Nephron (organoid): ENCODE results near the gene ULK4.

Experiments
- H3K27ac Mint-ChIP-seq, 3 experiments: 2 replicates each; pipeline ENCODE4 v1.8.0; 2020; ENCODE audit warnings: mixed read lengths in 3 of 3, mild to moderate bottlenecking in 2 of 3, moderate library complexity in 1 of 3
- H3K27me3 Mint-ChIP-seq: 2 replicates; pipeline ENCODE4 v1.8.0; 2021; ENCODE audit warnings: low read depth, mild to moderate bottlenecking, moderate library complexity, mixed read lengths
- H3K36me3 Mint-ChIP-seq: 2 replicates; pipeline ENCODE4 v1.8.0; 2020; ENCODE audit warnings: low read depth, mixed read lengths
- H3K4me1 Mint-ChIP-seq: 2 replicates; pipeline ENCODE4 v1.8.0; 2020; ENCODE audit warnings: mixed read lengths
- H3K4me3 Mint-ChIP-seq, 3 experiments: 2 replicates each; pipeline ENCODE4 v1.8.0; 2020; ENCODE audit warnings: mild to moderate bottlenecking in 3 of 3, mixed read lengths in 3 of 3, moderate library complexity in 2 of 3
- H3K9me3 Mint-ChIP-seq: 2 replicates; pipeline ENCODE4 v1.8.0; 2020; ENCODE audit warnings: mixed read lengths
- TF ChIP-seq, protein P1 (sequence below), 3 experiments: fragments of 200-600 bp; sonication (generic); IDR thresholded peaks; one replicate each; pipeline ENCODE4 v1.5.0; 2021; ENCODE audit warnings: antibody characterized with exemption in 3 of 3; ENCODE audit not compliant: unreplicated experiment in 3 of 3

ULK4 gene

DNA sequence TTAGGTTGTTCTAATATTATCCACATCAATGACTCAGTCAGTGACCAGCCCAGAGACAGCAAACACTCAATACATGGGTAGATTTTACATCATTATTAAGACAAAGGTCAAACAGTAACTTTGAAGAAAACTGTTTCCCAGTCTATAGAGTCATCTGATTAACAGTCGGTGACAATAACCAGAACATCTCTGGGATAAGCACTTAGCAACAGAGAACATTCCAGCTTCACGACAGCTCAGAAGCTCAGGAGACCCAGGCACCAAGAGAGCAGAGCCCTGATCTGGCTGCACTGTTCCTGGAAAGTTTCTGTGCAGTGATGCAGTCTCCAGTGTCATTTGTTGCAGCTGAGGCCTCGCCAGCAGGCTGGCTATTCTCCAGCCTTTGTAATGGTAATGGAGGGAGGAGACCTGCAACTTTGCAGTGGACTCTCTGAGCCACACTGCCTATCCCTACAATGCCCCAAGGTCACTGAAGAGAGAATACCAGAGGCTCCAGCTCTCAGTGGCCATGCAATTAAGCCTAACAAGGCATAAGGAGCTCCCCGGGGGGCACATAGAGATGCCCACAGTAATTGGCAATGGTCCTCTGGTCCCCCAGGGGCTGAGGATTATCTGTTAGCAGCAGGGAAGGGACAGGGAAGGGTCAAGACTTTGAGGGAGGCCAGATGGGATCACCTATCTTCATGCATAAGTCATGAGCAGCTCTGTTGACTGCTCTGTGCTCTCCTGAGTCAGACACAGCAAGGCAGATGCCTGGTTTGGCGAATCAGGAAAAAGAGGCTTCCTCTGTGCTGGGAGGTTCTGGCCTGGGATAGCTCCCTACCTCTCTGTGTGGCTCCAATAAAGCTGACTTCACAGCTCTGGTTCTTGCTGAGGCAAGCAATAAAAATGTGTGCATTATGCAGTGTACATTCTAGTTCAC lies 599.0 kb downstream of the ULK4 start:
- Mint-ChIP-seq H3K9me3 (peaks cover 4% of the 10 kb centered on the region), H3K27me3 (peaks cover 11% of the 10 kb centered on the region), H3K4me3 (no peak overlapping the region), H3K27ac (no peak overlapping the region), H3K4me1 (no peaks in the 10 kb centered on the region), H3K36me3 (no peaks in the 10 kb centered on the region)
- TF ChIP-seq, protein P1, sequence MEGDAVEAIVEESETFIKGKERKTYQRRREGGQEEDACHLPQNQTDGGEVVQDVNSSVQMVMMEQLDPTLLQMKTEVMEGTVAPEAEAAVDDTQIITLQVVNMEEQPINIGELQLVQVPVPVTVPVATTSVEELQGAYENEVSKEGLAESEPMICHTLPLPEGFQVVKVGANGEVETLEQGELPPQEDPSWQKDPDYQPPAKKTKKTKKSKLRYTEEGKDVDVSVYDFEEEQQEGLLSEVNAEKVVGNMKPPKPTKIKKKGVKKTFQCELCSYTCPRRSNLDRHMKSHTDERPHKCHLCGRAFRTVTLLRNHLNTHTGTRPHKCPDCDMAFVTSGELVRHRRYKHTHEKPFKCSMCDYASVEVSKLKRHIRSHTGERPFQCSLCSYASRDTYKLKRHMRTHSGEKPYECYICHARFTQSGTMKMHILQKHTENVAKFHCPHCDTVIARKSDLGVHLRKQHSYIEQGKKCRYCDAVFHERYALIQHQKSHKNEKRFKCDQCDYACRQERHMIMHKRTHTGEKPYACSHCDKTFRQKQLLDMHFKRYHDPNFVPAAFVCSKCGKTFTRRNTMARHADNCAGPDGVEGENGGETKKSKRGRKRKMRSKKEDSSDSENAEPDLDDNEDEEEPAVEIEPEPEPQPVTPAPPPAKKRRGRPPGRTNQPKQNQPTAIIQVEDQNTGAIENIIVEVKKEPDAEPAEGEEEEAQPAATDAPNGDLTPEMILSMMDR (IDR thresholded peaks at IDR 0.05; ENCODE audit: unreplicated experiment in 3 of 3), result no peak

GRCh38 chr3:41357271-41357670 lies 604.6 kb downstream of the ULK4 start:
- Mint-ChIP-seq H3K4me3 (no peak overlapping the region), H3K4me1 (no peaks in the 10 kb centered on the region), H3K27ac (no peak overlapping the region), H3K36me3 (no peaks in the 10 kb centered on the region), H3K27me3 (peaks cover 18% of the 10 kb centered on the region), H3K9me3 (peaks cover 4% of the 10 kb centered on the region)
- TF ChIP-seq, protein P1 (IDR thresholded peaks at IDR 0.05; ENCODE audit: unreplicated experiment in 3 of 3), result no peak

GRCh38 chr3:41356775-41357174 lies 605.1 kb downstream of the ULK4 start:
- peaks cover 18% of the 10 kb centered on the region for H3K27me3 Mint-ChIP-seq
- no peak overlapping the region for H3K27ac Mint-ChIP-seq
- no peaks in the 10 kb centered on the region for H3K4me1 Mint-ChIP-seq
- H3K4me3 Mint-ChIP-seq, result no peak overlapping the region
- peaks cover 4% of the 10 kb centered on the region for H3K9me3 Mint-ChIP-seq
- TF ChIP-seq, protein P1 (IDR thresholded peaks at IDR 0.05; ENCODE audit: unreplicated experiment in 3 of 3), result no peak
- no peaks in the 10 kb centered on the region for H3K36me3 Mint-ChIP-seq

GRCh38 chr3:41352510-41352909 lies 609.4 kb downstream of the ULK4 start:
- no peak overlapping the region for H3K4me3 Mint-ChIP-seq
- no peaks in the 10 kb centered on the region for H3K36me3 Mint-ChIP-seq
- H3K4me1 Mint-ChIP-seq, result no peaks in the 10 kb centered on the region
- H3K9me3 Mint-ChIP-seq, result no peaks in the 10 kb centered on the region
- peaks cover 7% of the 10 kb centered on the region for H3K27me3 Mint-ChIP-seq
- H3K27ac Mint-ChIP-seq, result no peak overlapping the region
- TF ChIP-seq, protein P1 (IDR thresholded peaks at IDR 0.05; ENCODE audit: unreplicated experiment in 3 of 3), result no peak

GRCh38 chr3:41350441-41350840 lies 611.5 kb downstream of the ULK4 start:
- Mint-ChIP-seq H3K9me3 (peaks cover 4% of the 10 kb centered on the region), H3K27me3 (no peaks in the 10 kb centered on the region), H3K4me1 (no peaks in the 10 kb centered on the region), H3K27ac (no peak overlapping the region), H3K4me3 (no peak overlapping the region), H3K36me3 (no peaks in the 10 kb centered on the region)
- TF ChIP-seq, protein P1 (IDR thresholded peaks at IDR 0.05; ENCODE audit: unreplicated experiment in 3 of 3), result no peak

- Mint-ChIP-seq H3K9me3 (peaks cover 16% of the 10 kb centered on the region), H3K4me1 (no peaks in the 10 kb centered on the region), H3K4me3 (no peak overlapping the region), H3K27ac (no peak overlapping the region), H3K36me3 (no peaks in the 10 kb centered on the region), H3K27me3 (no peaks in the 10 kb centered on the region)
- TF ChIP-seq, protein P1 (IDR thresholded peaks at IDR 0.05; ENCODE audit: unreplicated experiment in 3 of 3), result no peak
Observed at GRCh38 chr3:41348401-41348800, 613.5 kb downstream of the ULK4 start.
